ENCODE results near the gene MFSD12. TPM values are rescaled to one million over a fixed set of nuclear protein-coding genes. Genes with fewer than 3 reads are reported as not detected.

Gene MFSD12
- total and polyA plus RNA-seq, 4 donors: 9.4 to 43.6 (median 24.6) TPM

GRCh38 chr19:3554254-3555083 is 2.9 kb downstream of the MFSD12 start:
- no peaks in the 10 kb centered on the region for H3K9me3 ChIP-seq (ENCODE audit: control insufficient read depth in 4 of 4, low read length in 3 of 4)
- peaks cover 0 to 6% (median 1%) of the 10 kb centered on the region in 4 donors for H3K36me3 ChIP-seq (ENCODE audit: control insufficient read depth in 4 of 4, insufficient read depth in 3 of 4, low read depth in 1 of 4, low read length in 3 of 4)
- H3K4me3 ChIP-seq (ENCODE audit: low read depth in 1 of 3, low read length in 3 of 3): no peak overlapping the region
- TF ChIP-seq GABPA (IDR thresholded peaks at IDR 0.05 in 1 of 2, conservative IDR thresholded peaks at IDR 0.05 in 1 of 2) (peak; percentile 66 to 69), YY1 (IDR thresholded peaks at IDR 0.05) (no peak), ZBTB33 (IDR thresholded peaks at IDR 0.05) (no peak), HNF4A (conservative IDR thresholded peaks at IDR 0.05) (peak; percentile 32 to 45), JUND (IDR thresholded peaks at IDR 0.05) (peak in 1 of 2 donors; percentile 13), NR2F2 (IDR thresholded peaks at IDR 0.05) (no peak), HNF4G (IDR thresholded peaks at IDR 0.05) (no peak), RXRA (IDR thresholded peaks at IDR 0.05) (peak; percentile 27 to 43), SP1 (IDR thresholded peaks at IDR 0.05) (no peak), FOXA1 (IDR thresholded peaks at IDR 0.05) (no peak)
- TF ChIP-seq, protein P1, sequence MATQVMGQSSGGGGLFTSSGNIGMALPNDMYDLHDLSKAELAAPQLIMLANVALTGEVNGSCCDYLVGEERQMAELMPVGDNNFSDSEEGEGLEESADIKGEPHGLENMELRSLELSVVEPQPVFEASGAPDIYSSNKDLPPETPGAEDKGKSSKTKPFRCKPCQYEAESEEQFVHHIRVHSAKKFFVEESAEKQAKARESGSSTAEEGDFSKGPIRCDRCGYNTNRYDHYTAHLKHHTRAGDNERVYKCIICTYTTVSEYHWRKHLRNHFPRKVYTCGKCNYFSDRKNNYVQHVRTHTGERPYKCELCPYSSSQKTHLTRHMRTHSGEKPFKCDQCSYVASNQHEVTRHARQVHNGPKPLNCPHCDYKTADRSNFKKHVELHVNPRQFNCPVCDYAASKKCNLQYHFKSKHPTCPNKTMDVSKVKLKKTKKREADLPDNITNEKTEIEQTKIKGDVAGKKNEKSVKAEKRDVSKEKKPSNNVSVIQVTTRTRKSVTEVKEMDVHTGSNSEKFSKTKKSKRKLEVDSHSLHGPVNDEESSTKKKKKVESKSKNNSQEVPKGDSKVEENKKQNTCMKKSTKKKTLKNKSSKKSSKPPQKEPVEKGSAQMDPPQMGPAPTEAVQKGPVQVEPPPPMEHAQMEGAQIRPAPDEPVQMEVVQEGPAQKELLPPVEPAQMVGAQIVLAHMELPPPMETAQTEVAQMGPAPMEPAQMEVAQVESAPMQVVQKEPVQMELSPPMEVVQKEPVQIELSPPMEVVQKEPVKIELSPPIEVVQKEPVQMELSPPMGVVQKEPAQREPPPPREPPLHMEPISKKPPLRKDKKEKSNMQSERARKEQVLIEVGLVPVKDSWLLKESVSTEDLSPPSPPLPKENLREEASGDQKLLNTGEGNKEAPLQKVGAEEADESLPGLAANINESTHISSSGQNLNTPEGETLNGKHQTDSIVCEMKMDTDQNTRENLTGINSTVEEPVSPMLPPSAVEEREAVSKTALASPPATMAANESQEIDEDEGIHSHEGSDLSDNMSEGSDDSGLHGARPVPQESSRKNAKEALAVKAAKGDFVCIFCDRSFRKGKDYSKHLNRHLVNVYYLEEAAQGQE (IDR thresholded peaks at IDR 0.05): peak; percentile 24
- TF ChIP-seq, protein P2, sequence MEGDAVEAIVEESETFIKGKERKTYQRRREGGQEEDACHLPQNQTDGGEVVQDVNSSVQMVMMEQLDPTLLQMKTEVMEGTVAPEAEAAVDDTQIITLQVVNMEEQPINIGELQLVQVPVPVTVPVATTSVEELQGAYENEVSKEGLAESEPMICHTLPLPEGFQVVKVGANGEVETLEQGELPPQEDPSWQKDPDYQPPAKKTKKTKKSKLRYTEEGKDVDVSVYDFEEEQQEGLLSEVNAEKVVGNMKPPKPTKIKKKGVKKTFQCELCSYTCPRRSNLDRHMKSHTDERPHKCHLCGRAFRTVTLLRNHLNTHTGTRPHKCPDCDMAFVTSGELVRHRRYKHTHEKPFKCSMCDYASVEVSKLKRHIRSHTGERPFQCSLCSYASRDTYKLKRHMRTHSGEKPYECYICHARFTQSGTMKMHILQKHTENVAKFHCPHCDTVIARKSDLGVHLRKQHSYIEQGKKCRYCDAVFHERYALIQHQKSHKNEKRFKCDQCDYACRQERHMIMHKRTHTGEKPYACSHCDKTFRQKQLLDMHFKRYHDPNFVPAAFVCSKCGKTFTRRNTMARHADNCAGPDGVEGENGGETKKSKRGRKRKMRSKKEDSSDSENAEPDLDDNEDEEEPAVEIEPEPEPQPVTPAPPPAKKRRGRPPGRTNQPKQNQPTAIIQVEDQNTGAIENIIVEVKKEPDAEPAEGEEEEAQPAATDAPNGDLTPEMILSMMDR (IDR thresholded peaks at IDR 0.05; ENCODE audit: low read depth, low read length, missing input control): no peak
- H3K9ac ChIP-seq (ENCODE audit: low read depth in 1 of 2, low read length in 2 of 2): peak overlapping the region in 1 of 2 donors; percentile 38
- peaks cover 9 to 44% (median 25%) of the 10 kb centered on the region in 4 donors for H3K4me1 ChIP-seq (ENCODE audit: control insufficient read depth in 4 of 4, insufficient read depth in 4 of 4, low read length in 3 of 4)
- peak overlapping the region; percentile 32 to 55 for H3K27ac ChIP-seq (ENCODE audit: low read depth in 1 of 2, low read length in 2 of 2)
- H3K27me3 ChIP-seq (ENCODE audit: control insufficient read depth in 4 of 4, insufficient read depth in 4 of 4, low read length in 3 of 4): no peaks in the 10 kb centered on the region
- WGBS: 58% methylated on average over 21 of the region's 21 CpGs
- DNase-seq (ENCODE audit: low spot score): no peak

- Histone ChIP-seq H3K27me3 (ENCODE audit: control insufficient read depth in 4 of 4, insufficient read depth in 4 of 4, low read length in 3 of 4) (no peaks in the 10 kb centered on the region), H3K9ac (ENCODE audit: low read depth in 1 of 2, low read length in 2 of 2) (no peak overlapping the region), H3K4me1 (ENCODE audit: control insufficient read depth in 4 of 4, insufficient read depth in 4 of 4, low read length in 3 of 4) (peaks cover 7 to 40% (median 22%) of the 10 kb centered on the region in 4 donors), H3K9me3 (ENCODE audit: control insufficient read depth in 4 of 4, low read length in 3 of 4) (no peaks in the 10 kb centered on the region), H3K4me3 (ENCODE audit: low read depth in 1 of 3, low read length in 3 of 3) (no peak overlapping the region), H3K36me3 (ENCODE audit: control insufficient read depth in 4 of 4, insufficient read depth in 3 of 4, low read depth in 1 of 4, low read length in 3 of 4) (peaks cover 0 to 6% (median 5%) of the 10 kb centered on the region in 4 donors), H3K27ac (ENCODE audit: low read depth in 1 of 2, low read length in 2 of 2) (no peak overlapping the region)
- no peak for TF ChIP-seq FOXA1 (IDR thresholded peaks at IDR 0.05)
- no peak for DNase-seq (ENCODE audit: low spot score)
- 91% methylated on average over 9 of the region's 9 CpGs for WGBS
Observed at GRCh38 chr19:3551792-3552095, 5.6 kb downstream of the MFSD12 start.

Data from liver (tissue), 9 donors.